Measurements from ENCODE around the gene SDK1.

DNA sequence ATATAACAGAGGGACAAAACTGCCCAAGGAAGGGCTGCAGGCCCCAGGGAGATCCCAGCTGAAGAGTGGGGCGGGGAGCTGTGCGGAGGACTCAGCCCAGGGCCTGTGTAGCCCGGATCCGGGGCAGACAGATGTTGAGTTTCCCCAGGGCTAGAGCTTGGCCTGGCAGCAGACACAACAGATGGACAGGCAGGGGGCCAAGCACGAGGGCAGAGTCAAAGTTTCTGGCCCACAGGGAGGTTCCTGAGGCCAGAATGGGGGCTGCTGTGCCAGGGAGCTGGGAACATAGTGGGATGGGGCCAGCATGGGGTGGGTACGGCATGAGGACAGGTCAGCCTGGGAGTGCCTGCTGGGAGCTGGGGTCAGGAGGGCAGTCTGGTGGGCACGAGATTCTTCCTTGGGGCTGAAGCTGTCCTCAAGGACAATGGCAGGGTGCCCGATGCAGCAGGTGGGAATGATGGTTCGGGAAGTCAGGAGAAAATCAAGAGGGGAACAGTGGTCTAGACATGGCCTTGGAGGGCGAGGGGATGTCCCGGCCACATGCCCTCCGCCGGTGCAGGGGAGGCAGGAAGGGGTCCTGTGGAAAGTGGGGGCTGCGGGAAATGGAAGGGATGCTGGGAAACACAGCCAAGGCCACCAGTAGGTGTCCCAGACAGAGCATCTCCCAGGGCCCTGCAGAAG is 862.0 kb downstream of the SDK1 start:
- TF ChIP-seq CTCF (IDR thresholded peaks at IDR 0.05; ENCODE audit: extremely low read depth in 1 of 2, insufficient read depth in 1 of 2, low read depth in 1 of 2, low read length in 2 of 2) (no peak), EZH2 (IDR thresholded peaks at IDR 0.05; ENCODE audit: borderline replicate concordance, low read depth, low read length, severe bottlenecking) (no peak)

All from endothelial cell of umbilical vein (primary cell).